GM12878 (cell line): Measurements from ENCODE around the gene NAA30. TPM values are rescaled to one million over a fixed set of nuclear protein-coding genes. Genes with fewer than 3 reads are reported as not detected.
"Not testable (repeated sequence)": the region's sequence is repeated elsewhere in the genome, so short reads cannot be mapped to it uniquely, and the experiment has no call there.

Source experiments
- ATAC-seq: fragments of 200-7000 bp; cut with Tn5 transposase; 3 replicates; pipeline ENCODE4 v1.9.1; 2020; ENCODE audit warnings: mild to moderate bottlenecking, moderate library complexity
- BruUV-seq: library from RNA; stranded (reverse); fragments of 400-500 nt; replicated peaks from 2 replicates; lab custom pipeline; 2021; lab: Mats Ljungman, UMichigan
- CTCF ChIA-PET: fragments of 300-600 bp; sonication (Branson Sonifier 250); formaldehyde crosslinking; extraction: SDS; loops from one replicate; lab custom pipeline; 2021; ENCODE audit warnings: inconsistent platforms; lab: Yijun Ruan, JAX
- POLR2A ChIA-PET: fragments of 350-600 bp; formaldehyde crosslinking; extraction: SDS; loops from one replicate; lab custom pipeline; 2021; ENCODE audit warnings: inconsistent platforms; lab: Charles Lee
- RAD21 ChIA-PET: fragments of 300-600 bp; sonication (Branson Sonifier 250); formaldehyde crosslinking; loops from one replicate; lab custom pipeline; 2023; ENCODE audit warnings: antibody characterized with exemption; ENCODE audit not compliant: unreplicated experiment; lab: Charles Lee
- SMC1A ChIA-PET: fragments of 300-600 bp; sonication (Branson Sonifier 250); formaldehyde crosslinking; loops from one replicate; lab custom pipeline; 2023; ENCODE audit not compliant: unreplicated experiment, uncharacterized antibody; lab: Charles Lee
- DNase-seq: peaks from one replicate; pipeline ENCODE4 v3.0.0-alpha.2; 2011; ENCODE audit warnings: low read depth, low spot score
- FAIRE-seq: peaks from 3 replicates; lab custom pipeline; 2011; peaks lifted over from hg19 to GRCh38; lab: Jason Lieb, UNC
- H2AFZ ChIP-seq: 2 replicates; pipeline ENCODE4 v1.6.0; 2011; ENCODE audit warnings: low read depth, low read length, control low read depth; ENCODE audit not compliant: control insufficient read depth
- H3K27ac ChIP-seq: 2 replicates; pipeline ENCODE4 v1.5.1; 2011; ENCODE audit warnings: control low read depth; ENCODE audit not compliant: control insufficient read depth, insufficient read depth
- H3K27me3 ChIP-seq, 2 experiments: replicated peaks in 1 of 2; 2 replicates each; pipeline versions ENCODE4 v1.6.0 to v1.6.1; 2011; ENCODE audit warnings: low read length in 1 of 2; ENCODE audit not compliant: control insufficient read depth in 2 of 2, insufficient read depth in 2 of 2
- H3K36me3 ChIP-seq, 2 experiments: 2 replicates each; pipeline ENCODE4 v1.5.1; 2011; ENCODE audit warnings: low read length in 1 of 2; ENCODE audit not compliant: control insufficient read depth in 2 of 2, insufficient read depth in 2 of 2
- H3K4me1 ChIP-seq: 2 replicates; pipeline ENCODE4 v1.6.1; 2011; ENCODE audit warnings: mild to moderate bottlenecking, low read length, moderate library complexity, mixed read lengths; ENCODE audit not compliant: control insufficient read depth, insufficient read depth
- H3K4me2 ChIP-seq: 2 replicates; pipeline ENCODE4 v1.6.0; 2011; ENCODE audit warnings: control low read depth; ENCODE audit not compliant: control insufficient read depth, insufficient read depth
- H3K4me3 ChIP-seq: fragments of 200-600 bp; sonication (generic); 2 replicates; pipeline ENCODE4 v1.5.1; 2016
- H3K79me2 ChIP-seq: 2 replicates; pipeline ENCODE4 v1.6.0; 2011; ENCODE audit warnings: low read length; ENCODE audit not compliant: control insufficient read depth, insufficient read depth
- H3K9ac ChIP-seq: 2 replicates; pipeline ENCODE4 v1.8.0; 2011; ENCODE audit warnings: low read length, control low read depth, mixed read lengths; ENCODE audit not compliant: control insufficient read depth, insufficient read depth
- H3K9me3 ChIP-seq: replicated peaks from 3 replicates; pipeline ENCODE4 v1.5.1; 2011; ENCODE audit warnings: mild to moderate bottlenecking, low read length; ENCODE audit not compliant: control insufficient read depth, insufficient read depth
- H4K20me1 ChIP-seq: 2 replicates; pipeline ENCODE4 v1.6.0; 2011; ENCODE audit not compliant: control insufficient read depth, insufficient read depth
- ZNF384 ChIP-seq: IDR thresholded peaks from 2 replicates; pipeline ENCODE4 v1.6.1; 2012; ENCODE audit warnings: low read depth, mild to moderate bottlenecking, low read length, improper control_type of control experiment, borderline replicate concordance
- WGBS: methylation state at CpG from one replicate; pipeline ENCODE4 v1.1.6; 2016; ENCODE audit warnings: low lambda C conversion rate; ENCODE audit not compliant: insufficient replicate concordance, insufficient coverage; ENCODE audit errors: missing lambda C conversion rate; 5-methylcytosine and 5-hydroxymethylcytosine counted together
- in situ Hi-C: fragments of 300-500 bp; cut with MboI; formaldehyde crosslinking; loops from 9 replicates; pipeline ENCODE4 v1.14.3; 2018; ENCODE audit warnings: mixed read lengths
- intact Hi-C: fragments of 100-400 bp; cut with micrococcal nuclease; formaldehyde crosslinking; loops from one replicate; pipeline ENCODE4 v1.14.2; 2022; ENCODE audit not compliant: unreplicated experiment
- polyA plus RNA-seq, 11 experiments: library from polyadenylated mRNA; depleted of rRNA in 4 of 11; unstranded in 6 of 11; stranded (reverse) in 5 of 11; fragments of >200 nt; fragmentation: Nextera tagmentation in 4 of 11; fragmentation: Illumina TruSeq in 1 of 11; extraction: Ambion mirVana in 4 of 11; extraction: Trizol in 1 of 11; gene quantifications; 1 replicate in 1 of 11; 2 replicates in 10 of 11; pipeline versions ENCODE4 v1.2.1 to v1.2.3, GENCODE V29; 2011 to 2016; ENCODE audit warnings: inconsistent platforms in 2 of 11, missing spikeins in 2 of 11, low read depth in 1 of 11
- total RNA-seq, 4 experiments: library from RNA; depleted of rRNA in 3 of 4; stranded (reverse); fragments of >200 nt in 3 of 4; fragmentation: Illumina TruSeq in 1 of 4; extraction: Trizol in 1 of 4; gene quantifications; 2 replicates each; pipeline versions ENCODE4 v1.2.1 to v1.2.3, GENCODE V29; 2013 to 2021
- TF ChIP-seq, protein P1 (sequence below): IDR thresholded peaks from 2 replicates; pipeline ENCODE4 v1.6.1; 2012; ENCODE audit warnings: low read depth, low read length, improper control_type of control experiment
- TF ChIP-seq, protein P2 (sequence below): fragments of 450-650 bp; IDR thresholded peaks from 2 replicates; pipeline ENCODE4 v1.6.1; 2017; ENCODE audit warnings: mild to moderate bottlenecking, moderate library complexity

NAA30 gene
- total and polyA plus RNA-seq, 10 of the 15 experiments (the other 5 are each of a cell fraction or from before 2014, with no cell fraction given) = 4.5 to 15.6 (median 10.5) TPM

DNA sequence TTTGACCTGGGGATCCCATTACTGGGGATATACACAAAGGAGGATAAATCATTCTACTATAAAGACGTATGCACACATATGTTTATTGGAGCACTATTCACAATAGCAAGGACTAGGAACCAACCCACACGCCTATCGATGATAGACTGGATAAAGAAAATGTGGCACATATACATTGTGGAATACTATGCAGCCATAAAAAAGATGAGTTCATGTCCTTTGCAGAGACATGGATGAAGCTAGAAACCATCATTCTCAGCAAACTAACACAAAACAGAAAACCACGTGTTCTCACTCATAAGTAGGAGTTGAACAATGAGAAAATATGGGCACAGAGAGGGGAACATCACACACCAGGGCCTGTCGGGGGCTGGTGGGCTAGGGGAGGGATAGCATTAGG, 20.2 kb upstream of the NAA30 start:
- intact Hi-C loops, H3K4me1 ChIP-seq, H3K9me3 ChIP-seq, H2AFZ ChIP-seq, RAD21 ChIA-PET, ATAC-seq, H4K20me1 ChIP-seq, BruUV-seq, FAIRE-seq, H3K4me2 ChIP-seq, H3K36me3 ChIP-seq, H3K4me3 ChIP-seq, H3K27me3 ChIP-seq, SMC1A ChIA-PET, H3K79me2 ChIP-seq, POLR2A ChIA-PET, in situ Hi-C loops, H3K27ac ChIP-seq, H3K9ac ChIP-seq, DNase-seq: not testable (repeated sequence)
- WGBS = 69% methylated on average over 5 of the region's 5 CpGs
- CTCF ChIA-PET = interaction anchor here (1.5 kb wide), 1 partner anchor 18 kb away, joined by 4 read pairs; no protein-coding TSS in a partner anchor

DNA sequence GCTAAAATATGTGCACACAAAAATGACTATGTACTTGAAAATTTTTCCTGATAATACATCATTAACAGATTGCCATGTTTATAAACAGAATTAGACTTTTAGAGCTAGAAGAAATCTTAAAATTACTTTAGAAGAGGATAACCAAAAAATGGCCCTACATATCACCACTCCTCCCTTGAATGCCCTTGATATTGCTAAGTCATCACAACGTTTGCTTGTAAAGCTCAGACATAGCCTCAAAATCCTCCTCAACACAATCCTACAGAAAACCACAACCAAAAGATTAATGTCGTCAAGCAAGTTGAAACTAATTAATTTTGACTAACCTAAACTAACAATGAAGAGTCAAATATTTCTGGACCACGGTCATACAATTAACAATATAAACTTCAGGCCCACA, 19.4 kb upstream of the NAA30 start:
- 14% methylated on average over 3 of the region's 3 CpGs for WGBS
- TF ChIP-seq, protein P1, sequence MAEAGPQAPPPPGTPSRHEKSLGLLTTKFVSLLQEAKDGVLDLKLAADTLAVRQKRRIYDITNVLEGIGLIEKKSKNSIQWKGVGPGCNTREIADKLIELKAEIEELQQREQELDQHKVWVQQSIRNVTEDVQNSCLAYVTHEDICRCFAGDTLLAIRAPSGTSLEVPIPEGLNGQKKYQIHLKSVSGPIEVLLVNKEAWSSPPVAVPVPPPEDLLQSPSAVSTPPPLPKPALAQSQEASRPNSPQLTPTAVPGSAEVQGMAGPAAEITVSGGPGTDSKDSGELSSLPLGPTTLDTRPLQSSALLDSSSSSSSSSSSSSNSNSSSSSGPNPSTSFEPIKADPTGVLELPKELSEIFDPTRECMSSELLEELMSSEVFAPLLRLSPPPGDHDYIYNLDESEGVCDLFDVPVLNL = no peak
- TF ChIP-seq ZNF384 = no peak
- TF ChIP-seq, protein P2, sequence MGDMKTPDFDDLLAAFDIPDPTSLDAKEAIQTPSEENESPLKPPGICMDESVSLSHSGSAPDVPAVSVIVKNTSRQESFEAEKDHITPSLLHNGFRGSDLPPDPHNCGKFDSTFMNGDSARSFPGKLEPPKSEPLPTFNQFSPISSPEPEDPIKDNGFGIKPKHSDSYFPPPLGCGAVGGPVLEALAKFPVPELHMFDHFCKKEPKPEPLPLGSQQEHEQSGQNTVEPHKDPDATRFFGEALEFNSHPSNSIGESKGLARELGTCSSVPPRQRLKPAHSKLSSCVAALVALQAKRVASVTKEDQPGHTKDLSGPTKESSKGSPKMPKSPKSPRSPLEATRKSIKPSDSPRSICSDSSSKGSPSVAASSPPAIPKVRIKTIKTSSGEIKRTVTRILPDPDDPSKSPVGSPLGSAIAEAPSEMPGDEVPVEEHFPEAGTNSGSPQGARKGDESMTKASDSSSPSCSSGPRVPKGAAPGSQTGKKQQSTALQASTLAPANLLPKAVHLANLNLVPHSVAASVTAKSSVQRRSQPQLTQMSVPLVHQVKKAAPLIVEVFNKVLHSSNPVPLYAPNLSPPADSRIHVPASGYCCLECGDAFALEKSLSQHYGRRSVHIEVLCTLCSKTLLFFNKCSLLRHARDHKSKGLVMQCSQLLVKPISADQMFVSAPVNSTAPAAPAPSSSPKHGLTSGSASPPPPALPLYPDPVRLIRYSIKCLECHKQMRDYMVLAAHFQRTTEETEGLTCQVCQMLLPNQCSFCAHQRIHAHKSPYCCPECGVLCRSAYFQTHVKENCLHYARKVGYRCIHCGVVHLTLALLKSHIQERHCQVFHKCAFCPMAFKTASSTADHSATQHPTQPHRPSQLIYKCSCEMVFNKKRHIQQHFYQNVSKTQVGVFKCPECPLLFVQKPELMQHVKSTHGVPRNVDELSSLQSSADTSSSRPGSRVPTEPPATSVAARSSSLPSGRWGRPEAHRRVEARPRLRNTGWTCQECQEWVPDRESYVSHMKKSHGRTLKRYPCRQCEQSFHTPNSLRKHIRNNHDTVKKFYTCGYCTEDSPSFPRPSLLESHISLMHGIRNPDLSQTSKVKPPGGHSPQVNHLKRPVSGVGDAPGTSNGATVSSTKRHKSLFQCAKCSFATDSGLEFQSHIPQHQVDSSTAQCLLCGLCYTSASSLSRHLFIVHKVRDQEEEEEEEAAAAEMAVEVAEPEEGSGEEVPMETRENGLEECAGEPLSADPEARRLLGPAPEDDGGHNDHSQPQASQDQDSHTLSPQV = no peak
- TF ChIP-seq, all 136 proteins: peak for 0
- no peak overlapping the region for H3K27ac ChIP-seq
- H2AFZ ChIP-seq = no peak overlapping the region
- no peaks in the 10 kb centered on the region for H3K79me2 ChIP-seq
- no peaks in the 10 kb centered on the region for H3K27me3 ChIP-seq
- H3K4me3 ChIP-seq = no peak overlapping the region
- ChIA-PET POLR2A (no interaction called here), RAD21 (no interaction called here), CTCF (interaction anchor here (1.5 kb wide), 1 partner anchor 17 kb away, joined by 4 read pairs; no protein-coding TSS in a partner anchor), SMC1A (interaction anchor here (1.4 kb wide), 1 partner anchor 10 kb away, joined by 5 read pairs; no protein-coding TSS in a partner anchor)
- no TSS peak for BruUV-seq
- intact Hi-C loops (no loop called here), in situ Hi-C loops (no loop called here)
- no peaks in the 10 kb centered on the region for H3K9me3 ChIP-seq
- DNase-seq = no peak
- H3K4me1 ChIP-seq = no peaks in the 10 kb centered on the region
- H3K4me2 ChIP-seq = no peak overlapping the region
- ATAC-seq = no peak
- no peak for FAIRE-seq
- H3K36me3 ChIP-seq = no peaks in the 10 kb centered on the region
- no peak overlapping the region for H3K9ac ChIP-seq
- H4K20me1 ChIP-seq = no peaks in the 10 kb centered on the region
